MCF 10A (cell line): ENCODE measurements around the gene HOXD9. TPM values are rescaled to one million over a fixed set of nuclear protein-coding genes. Genes with fewer than 3 reads are reported as not detected.

Experiments
- BruUV-seq: library from RNA; stranded (reverse); fragments of 400-500 nt; replicated peaks from 2 replicates; lab custom pipeline; 2021; lab: Mats Ljungman, UMichigan
- CTCF ChIA-PET: fragments of 300-600 bp; sonication (Branson Sonifier 250); formaldehyde crosslinking; extraction: SDS; loops from one replicate; lab custom pipeline; 2021; ENCODE audit warnings: antibody characterized with exemption, inconsistent platforms; lab: Yijun Ruan, JAX
- POLR2A ChIA-PET: fragments of 300-600, 350-650 bp; sonication (Branson Sonifier 250); formaldehyde crosslinking; extraction: SDS; loops from one replicate; lab custom pipeline; 2020; ENCODE audit warnings: antibody characterized with exemption, inconsistent platforms; lab: Yijun Ruan, JAX
- DNase-seq: peaks from one replicate; pipeline ENCODE4 v3.0.0-alpha.2; 2018; ENCODE audit not compliant: unreplicated experiment
- H3K27ac Mint-ChIP-seq: one replicate; pipeline ENCODE4 v1.8.0; 2022; ENCODE audit warnings: mild to moderate bottlenecking, low read depth, mixed read lengths; ENCODE audit not compliant: unreplicated experiment
- H3K27me3 Mint-ChIP-seq: one replicate; pipeline ENCODE4 v1.8.0; 2022; ENCODE audit warnings: mixed read lengths; ENCODE audit not compliant: insufficient read depth, unreplicated experiment
- H3K36me3 Mint-ChIP-seq: one replicate; pipeline ENCODE4 v1.8.0; 2022; ENCODE audit warnings: mild to moderate bottlenecking, moderate library complexity, mixed read lengths; ENCODE audit not compliant: insufficient read depth, unreplicated experiment
- H3K4me1 Mint-ChIP-seq: one replicate; pipeline ENCODE4 v1.8.0; 2022; ENCODE audit warnings: mixed read lengths; ENCODE audit not compliant: insufficient read depth, unreplicated experiment
- H3K4me3 Mint-ChIP-seq: one replicate; pipeline ENCODE4 v1.8.0; 2022; ENCODE audit warnings: mild to moderate bottlenecking, moderate library complexity, mixed read lengths; ENCODE audit not compliant: unreplicated experiment
- H3K9me3 Mint-ChIP-seq: one replicate; pipeline ENCODE4 v1.8.0; 2022; ENCODE audit warnings: mixed read lengths; ENCODE audit not compliant: unreplicated experiment
- CTCF ChIP-seq: fragments of 200-600 bp; IDR thresholded peaks from one replicate; pipeline ENCODE4 v1.8.0; 2022; ENCODE audit warnings: antibody characterized with exemption, mild to moderate bottlenecking; ENCODE audit not compliant: unreplicated experiment
- intact Hi-C: fragments of 100-400 bp; cut with micrococcal nuclease; formaldehyde crosslinking; loops from 2 replicates; pipeline ENCODE4 v1.14.1; 2022
- total RNA-seq: library from RNA; stranded (reverse); gene quantifications from 2 replicates; pipeline ENCODE4 v1.2.3, GENCODE V29; 2022

Gene HOXD9
- total RNA-seq, 1 experiment from 2014 or later = not detected

GRCh38 chr2:176098366-176099158, 24.0 kb upstream of the HOXD9 start:
- H3K27me3 Mint-ChIP-seq = peaks cover 38% of the 10 kb centered on the region
- ChIA-PET POLR2A (interaction anchor here (0.6 to 1.5 kb wide), 5 partner anchors 150 to 1399 kb away, joined by 3 to 4 read pairs (median 4); no protein-coding TSS in a partner anchor), CTCF (interaction anchor here (0.6 to 4.6 kb wide), 34 partner anchors 8 to 1613 kb away, joined by 3 to 43 read pairs (median 4); partner anchors contain the start of gene HOXD11)
- H3K36me3 Mint-ChIP-seq = no peaks in the 10 kb centered on the region
- no peaks in the 10 kb centered on the region for H3K9me3 Mint-ChIP-seq
- no TSS peak for BruUV-seq
- intact Hi-C loops = loop anchor here (5.0 kb wide), 2 partner anchors 1066 to 1396 kb away; no protein-coding TSS in a partner anchor
- no peak for DNase-seq
- H3K4me1 Mint-ChIP-seq = peaks cover 13% of the 10 kb centered on the region
- H3K27ac Mint-ChIP-seq = no peak overlapping the region
- no peak for TF ChIP-seq CTCF
- H3K4me3 Mint-ChIP-seq = no peak overlapping the region

- intact Hi-C loops = loop anchor here (5.0 kb wide), 2 partner anchors 1067 to 1397 kb away; no protein-coding TSS in a partner anchor
- no peak for DNase-seq
- no TSS peak for BruUV-seq
- no peak overlapping the region for H3K27ac Mint-ChIP-seq
- peaks cover 13% of the 10 kb centered on the region for H3K4me1 Mint-ChIP-seq
- no peaks in the 10 kb centered on the region for H3K36me3 Mint-ChIP-seq
- TF ChIP-seq CTCF = no peak
- ChIA-PET CTCF (interaction anchor here (1.8 to 4.3 kb wide), 3 partner anchors 8 to 409 kb away, joined by 8 to 30 read pairs (median 21); partner anchors contain the start of gene HOXD11), POLR2A (interaction anchor here (0.6 kb wide), 1 partner anchor 644 kb away, joined by 4 read pairs; no protein-coding TSS in a partner anchor)
- no peak overlapping the region for H3K4me3 Mint-ChIP-seq
- H3K27me3 Mint-ChIP-seq = peaks cover 32% of the 10 kb centered on the region
- no peaks in the 10 kb centered on the region for H3K9me3 Mint-ChIP-seq
These were observed 23.3 kb upstream of the HOXD9 start for GRCh38 chr2:176099159-176099727.

- Mint-ChIP-seq H3K4me3 (no peak within 1 kb of the TSS), H3K9me3 (no peaks in the 10 kb centered on the region), H3K27me3 (peaks cover 29% of the 10 kb centered on the region), H3K27ac (no peak within 1 kb of the TSS), H3K36me3 (no peaks in the 10 kb centered on the region), H3K4me1 (peaks cover 13% of the 10 kb centered on the region)
- ChIA-PET POLR2A (interaction anchor here (0.6 kb wide), 1 partner anchor 644 kb away, joined by 4 read pairs; no protein-coding TSS in a partner anchor), CTCF (interaction anchor here (3.9 to 4.3 kb wide), 2 partner anchors 10 to 410 kb away, joined by 21 to 30 read pairs; no protein-coding TSS in a partner anchor)
- DNase-seq = no peak
- no peak for TF ChIP-seq CTCF
- BruUV-seq = no TSS peak
- intact Hi-C loops = loop anchor here (5.0 kb wide), 2 partner anchors 1068 to 1398 kb away; no protein-coding TSS in a partner anchor
These were observed 22.6 kb upstream of the HOXD9 start, which contains the start of gene HOXD12 for GRCh38 chr2:176099728-176100546. TSS of gene HOXD12 (plus strand) at chr2:176099795. CDS start at chr2:176099802, 7 bp downstream.
